ENCODE measurements around the gene RTN4.

Gene RTN4

DNA sequence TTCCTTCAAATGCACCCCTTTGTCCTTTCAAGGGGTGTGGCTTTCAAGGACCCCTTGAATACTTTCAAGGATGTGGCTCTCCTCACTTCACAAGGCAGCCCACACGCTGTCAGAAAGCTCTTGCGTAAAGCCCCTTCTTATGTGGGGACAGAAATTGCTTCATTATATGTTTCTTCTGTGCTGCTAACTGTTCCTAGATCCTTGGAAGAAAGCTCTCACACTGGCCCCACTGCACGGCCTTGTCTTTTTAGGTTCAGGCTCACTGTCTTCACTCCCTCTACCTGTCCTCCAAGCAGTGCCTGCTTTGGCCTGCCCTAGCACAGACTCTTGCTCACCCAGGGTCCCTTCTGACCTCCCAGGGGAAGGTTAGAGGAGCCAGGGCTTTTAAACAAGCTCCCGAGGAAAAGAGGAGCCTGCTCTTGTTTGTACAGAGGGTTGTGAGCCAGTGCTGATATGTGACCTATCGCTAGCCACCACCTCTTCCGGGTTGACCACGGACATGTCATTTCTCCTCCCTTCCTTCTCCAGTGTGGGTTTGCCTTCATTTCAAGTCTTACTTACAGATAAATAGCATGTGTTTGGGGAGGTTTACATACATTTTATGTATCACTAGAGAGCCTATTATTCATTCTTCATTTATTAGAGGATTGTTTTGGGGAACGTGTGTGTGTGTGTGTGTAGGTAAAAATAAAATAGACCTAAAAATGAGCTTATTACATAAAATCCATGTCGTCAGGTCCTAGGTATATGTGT lies 94.7 kb downstream of the RTN4 start:
- no peak for DNase-seq (ENCODE audit: low read depth in 2 of 2, low spot score in 1 of 2)

- DNase-seq (ENCODE audit: low read depth in 2 of 2, low spot score in 1 of 2): no peak
Observed at GRCh38 chr2:54954705-54955357, 95.4 kb downstream of the RTN4 start.

DNA sequence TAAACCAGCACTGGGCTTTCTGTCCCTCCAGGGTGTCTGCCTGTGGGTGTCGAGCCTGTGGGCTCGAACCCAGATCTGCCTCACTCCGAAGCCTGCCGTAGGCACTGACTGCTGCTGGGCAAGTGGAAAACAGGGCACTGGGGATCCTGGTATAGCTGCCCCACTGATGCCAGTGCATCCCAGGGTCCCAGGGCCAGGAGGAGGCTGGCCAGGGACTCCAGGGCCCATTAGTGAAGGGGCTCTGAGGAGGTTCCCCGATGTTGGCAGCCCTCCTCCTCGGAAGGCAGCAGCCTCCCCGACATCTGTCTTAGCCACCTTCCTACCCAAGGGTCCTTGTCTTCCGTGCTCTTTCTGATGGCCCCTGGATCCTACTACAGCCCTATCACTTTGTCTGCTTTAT lies 96.1 kb downstream of the RTN4 start:
- DNase-seq (ENCODE audit: low read depth in 2 of 2, low spot score in 1 of 2): no peak

DNA sequence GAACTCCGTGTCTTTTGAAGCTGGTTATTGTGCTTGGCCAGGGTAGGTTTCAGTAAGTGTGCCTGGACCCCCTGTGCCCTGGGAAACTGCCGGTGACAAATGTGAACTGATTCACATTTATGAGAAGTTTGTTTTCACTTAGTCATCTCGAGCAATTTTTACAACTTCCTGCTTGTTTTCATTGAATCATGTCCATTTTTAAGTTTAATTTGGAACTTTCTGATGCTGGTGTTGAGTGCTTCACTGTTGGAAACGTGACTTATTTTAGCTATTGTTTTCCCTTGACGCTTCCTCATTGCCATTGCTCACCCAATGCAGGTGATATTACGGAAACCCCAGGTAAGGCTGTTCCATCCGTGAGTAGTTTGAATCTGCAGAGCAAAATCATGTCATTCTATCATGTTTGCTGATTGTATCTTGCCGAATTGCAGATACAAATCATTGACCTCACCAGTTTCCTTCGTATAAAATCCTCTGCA lies 97.2 kb downstream of the RTN4 start:
- no peak for DNase-seq (ENCODE audit: low read depth in 2 of 2, low spot score in 1 of 2)

DNA sequence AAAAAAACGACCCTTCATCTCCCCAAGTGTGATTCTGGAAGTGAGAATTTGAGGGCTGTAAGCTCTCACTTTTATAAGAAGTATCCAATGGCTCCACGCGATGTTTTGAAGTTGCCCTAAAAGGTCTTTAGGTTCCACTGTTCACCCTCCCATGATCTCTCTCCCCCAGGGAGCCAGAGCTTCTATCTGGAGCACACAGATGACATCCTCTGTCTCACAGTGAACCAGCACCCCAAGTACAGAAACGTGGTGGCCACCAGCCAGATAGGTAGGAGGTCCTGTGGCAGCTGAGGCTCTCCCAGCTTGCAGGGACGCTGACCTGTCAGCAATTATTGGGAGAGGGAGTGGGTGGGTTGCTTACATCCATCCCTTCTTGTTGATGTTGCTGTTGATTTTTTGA lies 97.8 kb downstream of the RTN4 start:
- no peak for DNase-seq (ENCODE audit: low read depth in 2 of 2, low spot score in 1 of 2)

GRCh38 chr2:54950811-54951210 lies 99.4 kb downstream of the RTN4 start:
- no peak for DNase-seq (ENCODE audit: low read depth in 2 of 2, low spot score in 1 of 2)

DNA sequence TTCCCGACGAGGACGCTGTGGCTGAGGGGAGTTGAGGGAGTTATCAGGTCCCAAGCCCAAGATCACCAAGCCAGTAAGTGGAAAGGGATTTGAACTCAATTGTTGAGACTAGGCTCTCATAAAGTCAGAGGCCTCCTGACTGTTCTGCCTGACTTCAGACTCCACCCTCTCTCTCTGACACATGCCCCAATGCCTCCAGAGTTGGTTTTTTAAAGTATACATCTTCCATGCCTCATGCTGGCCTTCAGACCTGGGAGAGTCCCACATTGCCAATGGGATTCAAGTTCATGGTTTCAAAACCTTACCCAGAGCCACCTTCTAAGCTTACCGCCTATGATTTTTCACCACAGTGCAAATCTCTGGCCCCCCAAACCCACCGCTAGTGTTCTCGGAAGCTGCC lies 100.8 kb downstream of the RTN4 start:
- DNase-seq (ENCODE audit: low read depth in 2 of 2, low spot score in 1 of 2): no peak

GRCh38 chr2:54948120-54948519 lies 102.1 kb downstream of the RTN4 start:
- no peak for DNase-seq (ENCODE audit: low read depth in 2 of 2, low spot score in 1 of 2)

GRCh38 chr2:54947646-54948045 lies 102.6 kb downstream of the RTN4 start:
- DNase-seq (ENCODE audit: low read depth in 2 of 2, low spot score in 1 of 2): no peak

DNA sequence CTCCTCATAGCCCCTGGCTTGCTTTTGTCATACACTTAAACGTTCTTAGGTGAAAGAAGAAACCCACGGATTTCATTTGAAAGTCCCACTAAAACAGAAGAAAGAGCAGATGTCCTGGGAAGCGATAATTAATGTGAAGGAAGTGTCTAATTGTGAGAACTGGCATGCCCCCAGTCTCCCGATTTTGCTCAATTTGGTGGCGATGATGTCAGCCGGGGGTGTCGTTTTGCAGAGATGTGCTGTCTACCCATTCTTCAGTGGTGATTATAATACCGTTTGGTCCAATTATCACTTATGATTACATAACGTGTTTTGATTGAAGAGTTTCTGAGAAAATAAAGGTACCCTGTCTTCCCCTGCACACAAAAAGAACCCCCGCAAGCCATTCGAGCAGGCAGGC lies 103.1 kb downstream of the RTN4 start:
- no peak for DNase-seq (ENCODE audit: low read depth in 2 of 2, low spot score in 1 of 2)

- no peak for DNase-seq (ENCODE audit: low read depth in 2 of 2, low spot score in 1 of 2)
Observed at GRCh38 chr2:54946220-54946805, 103.9 kb downstream of the RTN4 start.

DNA sequence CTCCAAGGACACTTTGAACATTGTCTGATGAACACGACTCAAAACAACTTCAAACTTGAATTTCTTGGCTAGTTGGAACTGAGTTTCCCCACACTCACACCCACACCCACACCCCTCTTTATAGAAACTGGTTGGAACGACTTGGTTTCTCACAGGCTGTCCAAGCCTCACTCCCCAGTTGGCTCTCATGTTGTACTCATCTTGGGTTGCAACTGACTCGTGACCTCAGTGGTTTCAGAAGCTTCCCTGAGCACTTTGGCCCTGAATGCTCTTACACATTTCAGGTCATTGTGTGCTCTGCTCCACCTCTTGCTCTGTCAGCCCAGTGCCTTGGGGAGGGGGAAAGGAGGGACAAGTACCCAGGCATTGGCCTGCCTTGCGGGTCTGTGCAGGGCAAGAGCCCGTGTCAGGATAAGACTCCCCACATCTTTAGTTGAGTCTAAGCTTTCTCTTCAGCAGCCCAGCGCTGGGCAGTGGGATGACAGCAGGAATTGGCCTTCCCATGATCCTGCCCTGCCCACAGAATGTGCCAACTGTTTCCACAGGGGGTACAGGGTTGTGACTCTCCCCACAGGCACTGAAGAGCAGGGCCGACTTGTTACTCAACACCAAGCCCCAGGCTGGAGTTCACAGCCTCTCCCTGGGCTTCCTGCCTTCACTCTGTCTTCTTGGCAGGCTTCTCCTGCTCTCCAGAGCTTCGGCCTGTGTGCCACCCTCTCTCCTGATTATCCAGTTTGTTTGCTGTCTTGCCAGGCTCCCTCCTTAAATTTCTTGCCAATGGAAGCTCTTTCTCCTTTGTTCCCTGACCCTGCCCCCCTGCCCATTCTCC lies 104.6 kb downstream of the RTN4 start:
- no peak for DNase-seq (ENCODE audit: low read depth in 2 of 2, low spot score in 1 of 2)

DNA sequence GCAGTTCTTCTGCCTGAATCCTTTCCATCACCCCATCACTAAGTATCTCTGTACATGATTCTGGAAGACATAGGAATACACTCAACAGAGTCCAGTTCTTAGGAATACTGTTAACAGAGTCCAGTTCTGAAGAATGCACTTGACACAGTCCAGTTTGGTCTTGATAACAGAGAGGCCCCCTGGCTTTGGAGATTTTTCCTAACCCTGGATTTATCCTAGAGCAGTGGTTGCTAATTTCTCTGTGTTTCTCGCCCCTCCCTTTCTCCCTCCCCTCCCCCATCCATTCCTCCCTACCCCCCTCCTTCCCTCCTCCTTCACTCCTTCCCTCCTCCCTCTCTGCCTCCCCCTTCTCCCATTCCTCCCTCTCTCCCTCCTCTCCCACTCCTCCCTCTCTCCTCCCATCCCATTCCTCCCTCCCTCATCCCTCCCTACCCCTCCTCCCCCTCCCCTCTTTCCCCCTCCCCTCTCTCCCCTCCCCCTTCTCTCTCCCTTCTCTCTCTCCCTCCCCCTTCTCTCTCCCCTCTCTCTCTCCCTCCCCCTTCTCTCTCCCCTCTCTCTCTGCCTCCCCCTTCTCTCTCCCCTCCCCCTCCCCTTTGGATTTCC lies 105.4 kb downstream of the RTN4 start:
- no peak for DNase-seq (ENCODE audit: low read depth in 2 of 2, low spot score in 1 of 2)

GRCh38 chr2:54942373-54942772 lies 107.9 kb downstream of the RTN4 start:
- peak; percentile 7 for DNase-seq (ENCODE audit: low read depth in 2 of 2, low spot score in 1 of 2)

- DNase-seq (ENCODE audit: low read depth in 2 of 2, low spot score in 1 of 2): no peak
Observed at GRCh38 chr2:54941248-54941984, 108.8 kb downstream of the RTN4 start.

GRCh38 chr2:54940723-54941122 lies 109.5 kb downstream of the RTN4 start:
- DNase-seq (ENCODE audit: low read depth in 2 of 2, low spot score in 1 of 2): no peak

DNA sequence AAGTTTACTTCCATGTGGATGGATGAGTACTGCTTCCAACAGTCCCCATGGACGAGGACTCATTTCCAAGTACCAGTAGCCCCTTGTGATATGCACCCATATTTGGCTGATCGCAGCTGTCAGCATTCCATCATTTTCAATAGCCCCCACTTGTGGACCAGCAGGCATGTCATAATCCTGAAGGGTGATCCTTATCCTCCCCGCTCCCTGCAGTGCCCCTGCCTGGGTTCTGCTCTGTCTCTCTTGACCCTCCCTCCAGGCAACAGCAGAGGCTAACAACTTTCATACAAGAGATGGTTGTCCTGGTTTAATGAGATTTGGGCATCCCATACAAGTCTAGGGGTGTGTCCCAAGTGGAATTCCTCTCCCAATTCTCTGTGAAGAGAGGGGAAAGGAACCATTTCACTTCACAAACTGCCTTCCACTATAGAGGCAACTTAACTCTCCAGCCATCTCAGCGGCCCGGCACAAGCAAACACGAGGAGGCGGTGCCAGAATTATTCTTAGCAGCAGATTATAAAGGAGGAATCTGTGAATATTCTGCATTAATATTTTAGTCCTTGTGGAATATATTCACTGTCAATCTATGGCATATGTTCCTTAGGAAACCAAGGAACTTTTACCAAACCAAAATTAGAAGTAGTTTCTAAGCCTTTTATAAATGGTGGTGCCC lies 110.7 kb downstream of the RTN4 start:
- DNase-seq (ENCODE audit: low read depth in 2 of 2, low spot score in 1 of 2): no peak

- no peak for DNase-seq (ENCODE audit: low read depth in 2 of 2, low spot score in 1 of 2)
Observed at GRCh38 chr2:54936766-54937165, 113.5 kb downstream of the RTN4 start.

DNA sequence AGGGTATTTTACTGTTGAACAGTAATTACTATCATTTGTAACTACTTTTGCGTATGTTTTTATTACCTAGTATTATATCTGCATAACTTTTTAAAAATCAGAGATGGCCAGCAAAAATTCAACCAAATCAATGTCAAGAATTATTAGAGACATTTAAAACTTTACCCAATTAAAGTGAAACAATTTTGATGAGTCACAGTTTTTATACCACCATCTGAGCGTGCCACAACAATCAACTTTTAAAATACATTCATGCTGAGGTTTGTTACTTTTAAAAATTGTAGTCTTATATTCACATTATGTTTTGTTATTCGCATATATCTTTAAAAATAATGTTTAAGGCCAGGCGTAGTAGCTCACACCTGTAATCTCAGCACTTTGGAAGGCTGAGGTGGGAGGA lies 114.9 kb downstream of the RTN4 start:
- no peak for DNase-seq (ENCODE audit: low read depth in 2 of 2, low spot score in 1 of 2)

DNA sequence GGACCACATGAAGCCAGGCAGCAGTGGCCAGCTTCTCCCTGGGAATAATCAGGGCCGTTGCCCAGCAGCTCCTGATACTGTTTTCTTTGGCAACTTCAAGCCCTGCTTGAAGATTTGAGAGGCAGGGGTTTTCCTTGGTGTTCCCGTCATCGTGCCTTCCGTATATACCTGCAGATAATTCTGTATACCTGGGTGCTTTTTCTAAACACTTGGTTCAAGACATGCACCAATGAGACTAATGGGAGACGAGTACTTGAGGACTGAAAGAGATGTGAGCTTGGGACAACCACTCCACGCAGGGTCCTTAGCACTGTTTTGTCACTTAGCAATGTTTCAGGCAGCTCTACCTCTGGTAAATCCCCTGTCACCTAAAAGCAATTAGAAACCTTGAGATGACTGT lies 118.8 kb downstream of the RTN4 start:
- DNase-seq (ENCODE audit: low read depth in 2 of 2, low spot score in 1 of 2): no peak
